HG03442 (cell line): Measurements from ENCODE around the gene ERRFI1.

ENCODE experiments used
- ATAC-seq: cut with Tn5 transposase; IDR thresholded peaks from one replicate; pipeline ENCODE4 v1.9.1; 2021; ENCODE audit warnings: mild to moderate bottlenecking, moderate library complexity; ENCODE audit not compliant: unreplicated experiment

Gene ERRFI1

DNA sequence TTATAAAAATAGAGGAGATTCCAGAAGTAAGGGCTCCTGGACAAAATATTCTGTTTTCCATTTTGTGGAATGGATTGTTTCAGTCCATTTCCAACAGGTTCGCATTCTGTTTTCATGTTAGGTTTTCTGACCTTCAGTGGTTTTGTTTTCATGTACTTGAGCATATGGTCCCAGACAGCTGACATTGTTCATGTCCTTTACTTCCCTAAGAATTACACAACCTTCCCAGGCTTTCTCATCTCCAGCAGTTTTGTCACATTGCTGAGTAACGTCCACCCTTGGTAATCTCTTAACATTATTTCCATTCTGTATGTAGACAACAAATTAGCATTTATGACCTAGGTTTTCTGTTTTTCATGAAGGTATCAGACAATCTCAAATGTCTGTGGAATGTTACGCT is 21.0 kb upstream of the ERRFI1 start:
- no peak for ATAC-seq

DNA sequence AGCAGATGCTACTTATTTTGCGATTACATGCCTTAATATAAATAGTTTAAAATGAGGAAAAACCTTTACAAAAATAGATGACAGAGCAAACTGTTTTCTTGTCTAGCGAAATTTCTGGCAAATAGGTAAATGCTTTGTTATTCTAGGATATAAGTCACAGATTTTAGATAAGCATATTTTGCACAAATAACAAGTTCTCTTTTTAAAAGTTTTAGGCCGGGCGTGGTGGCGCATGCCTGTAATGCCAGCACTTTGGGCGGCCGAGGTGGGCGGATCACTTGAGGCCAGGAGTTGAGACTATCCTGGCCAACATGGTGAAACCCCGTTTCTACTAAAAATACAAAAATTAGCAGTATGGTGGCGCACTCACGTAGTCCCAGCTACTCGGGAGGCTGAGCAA is 20.3 kb upstream of the ERRFI1 start:
- ATAC-seq: no peak

GRCh38 chr1:8043621-8044020 is 17.5 kb upstream of the ERRFI1 start:
- ATAC-seq: no peak

DNA sequence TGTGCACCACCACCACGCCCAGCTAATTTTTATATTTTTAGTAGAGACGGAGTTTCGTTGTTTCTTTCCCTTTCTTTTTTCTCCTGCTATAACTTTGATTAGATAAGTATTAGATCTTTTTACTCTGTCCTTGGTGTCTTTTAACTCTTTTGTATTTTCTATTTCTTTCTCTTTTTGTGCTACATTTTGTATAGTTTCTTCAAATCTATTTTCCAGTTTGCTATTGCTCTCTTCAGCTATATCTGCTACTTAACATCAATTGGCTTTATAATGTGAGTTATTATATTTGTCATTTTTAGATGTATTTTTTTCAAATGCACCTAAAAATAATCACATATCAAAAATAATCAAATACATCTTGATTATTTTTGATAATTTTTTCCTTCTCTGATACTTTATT is 16.0 kb upstream of the ERRFI1 start:
- no peak for ATAC-seq

DNA sequence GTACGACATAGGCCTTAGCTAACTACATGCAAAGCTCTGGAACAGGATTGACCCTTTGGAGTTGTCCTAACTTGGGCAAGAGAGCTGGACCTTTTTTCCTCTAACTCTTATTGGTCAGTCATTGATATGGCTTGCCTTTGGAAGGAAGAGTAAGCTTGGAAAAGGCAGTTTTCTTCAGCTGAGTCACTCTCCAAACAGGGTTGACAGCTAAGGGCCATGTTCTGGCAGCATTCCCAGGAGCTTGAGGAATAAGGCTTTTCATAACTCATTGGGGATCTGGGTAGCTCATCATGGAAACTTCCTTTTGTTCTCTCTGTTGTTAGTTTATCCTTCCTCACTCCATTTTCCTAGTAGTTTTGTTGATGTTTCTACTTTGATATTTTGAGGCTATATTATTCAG is 14.5 kb upstream of the ERRFI1 start:
- ATAC-seq: no peak

- ATAC-seq: no peak
Observed at GRCh38 chr1:8039071-8039470, 13.0 kb upstream of the ERRFI1 start.

- no peak for ATAC-seq
Observed at GRCh38 chr1:8035289-8035688, 9.2 kb upstream of the ERRFI1 start.

DNA sequence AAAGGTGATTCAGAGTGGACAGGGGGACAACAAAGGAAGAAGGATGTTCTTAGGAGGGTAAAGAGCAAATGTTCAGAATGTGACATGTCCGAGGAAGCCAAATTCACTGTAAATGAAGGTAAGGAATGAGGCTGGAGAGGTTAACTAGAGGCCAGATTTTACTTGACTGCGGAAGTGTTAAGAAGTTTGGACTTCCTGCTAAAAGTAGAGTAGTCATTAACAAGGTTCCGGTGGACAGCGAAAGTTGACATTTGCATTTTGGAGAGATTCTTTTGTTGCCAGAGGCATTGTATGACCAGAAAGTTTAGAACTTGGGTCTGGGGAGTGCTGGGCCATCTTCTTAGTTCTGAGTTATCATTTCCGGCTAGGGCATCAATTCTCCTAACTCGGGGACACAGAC is 7.2 kb upstream of the ERRFI1 start:
- no peak for ATAC-seq

GRCh38 chr1:8032366-8032910 is 6.3 kb upstream of the ERRFI1 start:
- ATAC-seq: no peak

DNA sequence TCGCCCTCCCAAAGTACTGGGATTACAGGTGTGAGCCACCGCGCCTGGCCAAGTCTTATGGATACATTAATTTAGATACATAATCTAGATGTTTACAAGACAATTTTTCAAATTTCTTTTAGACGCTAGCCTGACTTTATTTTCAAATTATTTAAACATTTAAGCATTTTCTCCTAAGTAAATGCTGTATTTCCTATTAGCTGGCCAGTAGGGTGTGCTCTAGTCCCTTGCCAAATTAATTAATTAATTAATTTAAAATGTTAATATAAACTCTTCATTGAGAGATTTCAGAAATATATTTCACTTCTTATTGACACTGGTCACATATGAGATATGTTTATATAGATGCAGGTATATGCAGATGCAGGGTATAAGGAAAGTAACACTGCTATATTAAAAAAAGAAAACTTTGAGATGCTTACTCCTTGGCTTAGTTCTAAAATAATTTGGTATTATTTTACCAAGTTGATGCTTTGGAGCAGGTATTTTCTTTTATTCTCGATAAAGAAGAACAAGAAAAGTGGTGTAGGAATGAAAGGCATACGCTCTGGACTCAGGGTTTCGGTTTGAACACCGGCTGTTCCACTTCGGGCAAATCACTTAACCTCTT is 5.2 kb upstream of the ERRFI1 start:
- no peak for ATAC-seq

DNA sequence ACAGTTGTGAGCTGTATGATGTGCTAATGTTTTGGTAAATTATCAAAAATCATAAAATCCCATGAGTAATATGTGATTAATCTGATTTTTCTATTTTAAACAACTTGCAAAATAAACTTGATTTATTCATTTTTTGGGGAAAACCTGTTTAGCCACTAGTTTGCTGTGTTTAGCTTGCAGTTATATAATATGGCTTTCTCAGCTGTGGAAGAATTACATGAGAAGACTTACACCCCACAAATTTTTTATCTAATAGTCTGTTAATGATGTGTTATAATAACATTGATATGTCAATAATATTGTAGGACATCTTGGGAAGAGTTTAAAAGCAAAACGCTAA is 2.4 kb upstream of the ERRFI1 start:
- ATAC-seq: no peak

- ATAC-seq: no peak
Observed at GRCh38 chr1:8027748-8028570, 1.9 kb upstream of the ERRFI1 start.

- no peak for ATAC-seq
Observed at GRCh38 chr1:8026976-8027747, 1.1 kb upstream of the ERRFI1 start.

GRCh38 chr1:8025671-8026144 is 401 bp downstream of the ERRFI1 start:
- peak; percentile 28 for ATAC-seq

DNA sequence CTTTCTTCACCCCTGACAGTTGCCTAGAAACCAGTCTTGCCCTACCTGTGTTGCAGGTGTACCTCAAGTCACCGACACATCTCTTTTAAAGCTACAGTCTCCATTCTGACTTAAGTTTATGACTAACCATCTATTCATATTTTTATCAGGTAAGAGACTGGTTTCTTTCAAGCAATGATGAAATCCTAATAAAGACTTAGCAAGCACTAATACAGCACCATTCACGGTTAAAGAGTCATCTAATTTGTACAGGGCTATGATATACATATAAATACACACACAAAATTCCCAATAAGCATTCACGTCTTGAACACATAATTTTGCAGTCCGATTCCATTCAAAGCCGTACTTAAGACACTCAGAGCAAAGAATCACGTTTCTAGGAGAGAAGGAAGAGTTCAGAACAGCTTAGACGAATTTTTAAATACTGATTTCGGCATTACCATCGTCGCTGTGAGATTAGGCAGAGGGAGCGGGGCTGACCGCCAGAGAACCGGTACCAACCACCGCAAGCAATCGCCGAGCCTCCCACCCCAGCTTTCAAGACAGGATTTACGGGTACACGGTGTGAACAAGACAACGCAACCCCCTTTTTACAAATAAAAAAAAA is 943 bp downstream of the ERRFI1 start:
- no peak for ATAC-seq

DNA sequence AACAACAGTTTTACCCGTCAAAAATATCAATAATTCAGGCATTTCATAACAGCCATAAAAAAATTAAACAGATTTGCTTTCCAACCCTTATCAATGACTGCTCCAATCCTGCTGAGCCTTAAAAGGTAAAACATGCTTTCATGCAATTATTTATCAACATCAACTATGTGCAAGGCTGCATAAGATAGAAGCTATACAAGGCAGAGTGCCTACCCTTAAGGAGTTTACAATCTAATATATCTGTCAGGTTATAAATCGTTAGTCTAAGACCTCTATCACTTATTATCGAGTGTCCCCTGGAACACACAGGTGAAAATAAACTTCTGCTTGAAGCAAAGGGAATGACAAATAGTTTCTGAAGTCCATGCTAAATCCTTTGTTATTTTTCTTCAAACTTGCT is 1.8 kb downstream of the ERRFI1 start:
- ATAC-seq: no peak

- ATAC-seq: no peak
Observed at GRCh38 chr1:8023995-8024313, 2.2 kb downstream of the ERRFI1 start.

- ATAC-seq: no peak
Observed at GRCh38 chr1:8023287-8023994, 2.7 kb downstream of the ERRFI1 start.

DNA sequence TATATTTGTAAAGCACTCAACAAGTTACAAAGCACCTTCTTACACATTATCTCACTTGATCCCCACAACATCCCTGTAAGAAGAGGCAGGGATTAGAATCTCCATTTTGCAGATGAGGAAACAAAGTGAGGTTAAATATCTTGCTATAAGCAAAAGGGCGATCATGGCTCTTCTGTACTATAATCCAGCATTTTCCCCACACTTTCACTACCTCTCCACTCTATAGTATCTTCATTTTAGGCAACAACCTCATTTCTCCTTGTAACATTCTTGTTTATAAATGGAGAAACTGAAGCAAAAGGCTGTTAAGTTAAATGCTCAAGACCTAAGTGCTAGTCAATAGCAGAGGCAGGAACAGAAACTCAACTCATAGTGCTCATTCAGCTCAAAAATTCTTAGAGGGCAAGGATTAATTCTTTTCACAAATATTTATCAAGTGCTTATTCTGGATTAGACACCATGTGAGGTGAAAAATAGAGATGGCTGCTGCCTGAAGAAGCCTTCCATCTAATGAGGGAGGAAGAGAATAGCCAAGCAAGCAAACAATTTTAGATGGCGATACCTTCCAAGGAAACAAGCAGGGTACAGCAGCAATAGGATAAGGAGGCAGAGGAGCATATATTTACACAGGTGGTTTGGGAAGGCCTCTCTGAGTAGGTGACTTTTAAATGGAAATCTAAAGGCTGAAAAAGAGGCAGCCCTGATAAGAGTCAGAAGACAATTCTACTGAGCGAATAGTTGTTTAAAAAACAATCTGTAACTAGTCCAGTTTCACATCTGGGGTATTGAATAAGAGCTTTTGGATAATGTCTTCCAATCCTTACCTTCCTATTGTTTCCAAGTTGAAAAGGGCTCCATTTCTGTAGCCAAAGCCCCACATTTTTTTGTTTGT is 3.5 kb downstream of the ERRFI1 start:
- ATAC-seq: no peak
